PC-9 (cell line): ENCODE measurements around the gene LRRK1.

ENCODE experiments used
- CTCF ChIP-seq: fragments of 200-600 bp; sonication (generic); conservative IDR thresholded peaks from 2 replicates; pipeline ENCODE4 v1.6.1; 2017; ENCODE audit warnings: mixed run types, antibody characterized with exemption, mild to moderate bottlenecking, moderate library complexity
- EZH2 ChIP-seq: fragments of 200-600 bp; sonication (generic); IDR thresholded peaks from 2 replicates; pipeline ENCODE4 v1.8.0; 2017; ENCODE audit warnings: antibody characterized with exemption, low read depth

GRCh38 chr15:100939791-100940190, 20.6 kb downstream of the LRRK1 start:
- TF ChIP-seq CTCF = no peak
- TF ChIP-seq EZH2 = no peak
